OCI-LY3 (cell line): ENCODE measurements around the gene UBE2K.
"Not testable (repeated sequence)": the region's sequence is repeated elsewhere in the genome, so short reads cannot be mapped to it uniquely, and the experiment has no call there.

Experiments used
- EZH2phosphoT487 ChIP-seq: fragments of 200-600 bp; shearing (Covaris generic); IDR thresholded peaks from 2 replicates; pipeline ENCODE4 v1.6.1; 2018; ENCODE audit warnings: antibody characterized with exemption, mixed run types, low read depth
- TF ChIP-seq, protein P1 (sequence below): fragments of 200-600, 300-600 bp; sonication (generic); IDR thresholded peaks from 2 replicates; pipeline ENCODE4 v1.5.1; 2014; ENCODE audit warnings: antibody characterized with exemption, low read length, low read depth

GRCh38 chr4:39813033-39813432, 115.1 kb downstream of the UBE2K start:
- TF ChIP-seq, protein P1, sequence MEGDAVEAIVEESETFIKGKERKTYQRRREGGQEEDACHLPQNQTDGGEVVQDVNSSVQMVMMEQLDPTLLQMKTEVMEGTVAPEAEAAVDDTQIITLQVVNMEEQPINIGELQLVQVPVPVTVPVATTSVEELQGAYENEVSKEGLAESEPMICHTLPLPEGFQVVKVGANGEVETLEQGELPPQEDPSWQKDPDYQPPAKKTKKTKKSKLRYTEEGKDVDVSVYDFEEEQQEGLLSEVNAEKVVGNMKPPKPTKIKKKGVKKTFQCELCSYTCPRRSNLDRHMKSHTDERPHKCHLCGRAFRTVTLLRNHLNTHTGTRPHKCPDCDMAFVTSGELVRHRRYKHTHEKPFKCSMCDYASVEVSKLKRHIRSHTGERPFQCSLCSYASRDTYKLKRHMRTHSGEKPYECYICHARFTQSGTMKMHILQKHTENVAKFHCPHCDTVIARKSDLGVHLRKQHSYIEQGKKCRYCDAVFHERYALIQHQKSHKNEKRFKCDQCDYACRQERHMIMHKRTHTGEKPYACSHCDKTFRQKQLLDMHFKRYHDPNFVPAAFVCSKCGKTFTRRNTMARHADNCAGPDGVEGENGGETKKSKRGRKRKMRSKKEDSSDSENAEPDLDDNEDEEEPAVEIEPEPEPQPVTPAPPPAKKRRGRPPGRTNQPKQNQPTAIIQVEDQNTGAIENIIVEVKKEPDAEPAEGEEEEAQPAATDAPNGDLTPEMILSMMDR = not testable (repeated sequence)
- not testable (repeated sequence) for TF ChIP-seq EZH2phosphoT487
